Loucy (cell line): ENCODE results near the gene MYL3.

Experiments
- H2AFZ ChIP-seq: fragments of 200-600 bp; sonication (generic); 2 replicates; pipeline ENCODE4 v1.6.0; 2016; ENCODE audit warnings: antibody characterized with exemption, mild to moderate bottlenecking, low read length, moderate library complexity
- H3F3A ChIP-seq: fragments of 200-600 bp; 2 replicates; pipeline ENCODE4 v1.6.0; 2016; ENCODE audit warnings: antibody characterized with exemption, low read depth, mild to moderate bottlenecking
- H3K27me3 ChIP-seq: fragments of 200-600 bp; sonication (generic); 2 replicates; pipeline ENCODE4 v1.6.1; 2014; ENCODE audit warnings: low read length, mild to moderate bottlenecking; ENCODE audit not compliant: insufficient read depth, poor library complexity, severe bottlenecking
- H3K36me3 ChIP-seq: fragments of 200-600 bp; sonication (generic); 2 replicates; pipeline ENCODE4 v1.6.1; 2016; ENCODE audit warnings: low read length; ENCODE audit not compliant: insufficient read depth
- H3K4me1 ChIP-seq: fragments of 200-600 bp; sonication (generic); 2 replicates; pipeline ENCODE4 v1.5.1; 2014; ENCODE audit warnings: low read length, mild to moderate bottlenecking; ENCODE audit not compliant: insufficient read depth, poor library complexity, severe bottlenecking
- H3K4me2 ChIP-seq: fragments of 200-600 bp; sonication (generic); 2 replicates; pipeline ENCODE4 v1.6.0; 2014; ENCODE audit warnings: antibody characterized with exemption, low read length, low read depth, mild to moderate bottlenecking; ENCODE audit not compliant: poor library complexity, severe bottlenecking
- H3K4me3 ChIP-seq: fragments of 200-600 bp; sonication (generic); 2 replicates; pipeline ENCODE4 v1.5.1; 2014; ENCODE audit warnings: low read length, mild to moderate bottlenecking, mixed read lengths; ENCODE audit not compliant: poor library complexity, severe bottlenecking
- H3K79me2 ChIP-seq: fragments of 200-600 bp; sonication (generic); 2 replicates; pipeline ENCODE4 v1.6.1; 2014; ENCODE audit warnings: low read length; ENCODE audit not compliant: insufficient read depth
- H3K9ac ChIP-seq: fragments of 200-600 bp; sonication (generic); 2 replicates; pipeline ENCODE4 v1.6.0; 2014; ENCODE audit warnings: mild to moderate bottlenecking, low read depth, low read length, moderate library complexity; ENCODE audit not compliant: poor library complexity, severe bottlenecking
- H3K9me2 ChIP-seq: fragments of 200-600 bp; sonication (generic); replicated peaks from 2 replicates; pipeline ENCODE4 v1.6.1; 2016; ENCODE audit warnings: low read depth, low read length, mixed read lengths
- H3K9me3 ChIP-seq: fragments of 200-600 bp; sonication (generic); 2 replicates; pipeline ENCODE4 v1.6.1; 2014; ENCODE audit warnings: mild to moderate bottlenecking, antibody characterized with exemption, low read length, low read depth; ENCODE audit not compliant: insufficient read depth
- H4K20me1 ChIP-seq: fragments of 200-600 bp; sonication (generic); 2 replicates; pipeline ENCODE4 v1.6.0; 2014; ENCODE audit warnings: antibody characterized with exemption, low read length, mild to moderate bottlenecking; ENCODE audit not compliant: insufficient read depth, poor library complexity, severe bottlenecking
- EZH2phosphoT487 ChIP-seq: fragments of 200-600 bp; IDR thresholded peaks from 2 replicates; pipeline ENCODE4 v1.6.1; 2018; ENCODE audit warnings: antibody characterized with exemption, mild to moderate bottlenecking, moderate library complexity, borderline replicate concordance
- TF ChIP-seq, protein P1 (sequence below): fragments of 200-600 bp; sonication (generic); conservative IDR thresholded peaks from 2 replicates; pipeline ENCODE4 v1.5.1; 2014; ENCODE audit warnings: mild to moderate bottlenecking, antibody characterized with exemption, low read length

The MYL3 gene

DNA sequence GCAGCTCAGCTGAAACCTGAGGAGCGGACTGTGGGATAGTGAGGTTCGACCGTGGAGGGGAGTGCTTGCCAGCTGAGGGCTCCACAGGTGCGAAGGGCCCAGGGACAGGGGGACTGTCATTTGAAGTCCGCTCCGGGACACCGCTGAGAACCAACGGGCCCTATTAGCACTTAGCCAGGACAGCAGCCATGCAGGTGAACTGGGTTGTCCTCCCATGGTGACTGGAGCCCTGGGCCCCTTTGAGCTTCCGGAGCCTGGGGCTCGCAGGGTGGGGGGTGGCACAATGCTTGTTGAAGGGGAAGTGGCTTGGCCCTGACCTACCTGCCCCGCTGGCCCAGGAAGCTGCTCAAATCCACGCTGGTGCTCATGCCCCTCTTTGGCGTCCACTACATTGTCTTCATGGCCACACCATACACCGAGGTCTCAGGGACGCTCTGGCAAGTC lies 39.0 kb upstream of the MYL3 start:
- no peak for TF ChIP-seq EZH2phosphoT487
- TF ChIP-seq, protein P1, sequence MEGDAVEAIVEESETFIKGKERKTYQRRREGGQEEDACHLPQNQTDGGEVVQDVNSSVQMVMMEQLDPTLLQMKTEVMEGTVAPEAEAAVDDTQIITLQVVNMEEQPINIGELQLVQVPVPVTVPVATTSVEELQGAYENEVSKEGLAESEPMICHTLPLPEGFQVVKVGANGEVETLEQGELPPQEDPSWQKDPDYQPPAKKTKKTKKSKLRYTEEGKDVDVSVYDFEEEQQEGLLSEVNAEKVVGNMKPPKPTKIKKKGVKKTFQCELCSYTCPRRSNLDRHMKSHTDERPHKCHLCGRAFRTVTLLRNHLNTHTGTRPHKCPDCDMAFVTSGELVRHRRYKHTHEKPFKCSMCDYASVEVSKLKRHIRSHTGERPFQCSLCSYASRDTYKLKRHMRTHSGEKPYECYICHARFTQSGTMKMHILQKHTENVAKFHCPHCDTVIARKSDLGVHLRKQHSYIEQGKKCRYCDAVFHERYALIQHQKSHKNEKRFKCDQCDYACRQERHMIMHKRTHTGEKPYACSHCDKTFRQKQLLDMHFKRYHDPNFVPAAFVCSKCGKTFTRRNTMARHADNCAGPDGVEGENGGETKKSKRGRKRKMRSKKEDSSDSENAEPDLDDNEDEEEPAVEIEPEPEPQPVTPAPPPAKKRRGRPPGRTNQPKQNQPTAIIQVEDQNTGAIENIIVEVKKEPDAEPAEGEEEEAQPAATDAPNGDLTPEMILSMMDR = no peak
- no peak overlapping the region for H3K4me3 ChIP-seq
- H3K9me2 ChIP-seq = no peaks in the 10 kb centered on the region
- no peaks in the 10 kb centered on the region for H4K20me1 ChIP-seq
- H2AFZ ChIP-seq = no peak overlapping the region
- no peaks in the 10 kb centered on the region for H3K27me3 ChIP-seq
- no peaks in the 10 kb centered on the region for H3K9me3 ChIP-seq
- H3K9ac ChIP-seq = no peak overlapping the region
- H3K4me2 ChIP-seq = no peak overlapping the region
- no peaks in the 10 kb centered on the region for H3K79me2 ChIP-seq
- no peaks in the 10 kb centered on the region for H3F3A ChIP-seq
- H3K36me3 ChIP-seq = no peaks in the 10 kb centered on the region
- H3K4me1 ChIP-seq = no peaks in the 10 kb centered on the region

DNA sequence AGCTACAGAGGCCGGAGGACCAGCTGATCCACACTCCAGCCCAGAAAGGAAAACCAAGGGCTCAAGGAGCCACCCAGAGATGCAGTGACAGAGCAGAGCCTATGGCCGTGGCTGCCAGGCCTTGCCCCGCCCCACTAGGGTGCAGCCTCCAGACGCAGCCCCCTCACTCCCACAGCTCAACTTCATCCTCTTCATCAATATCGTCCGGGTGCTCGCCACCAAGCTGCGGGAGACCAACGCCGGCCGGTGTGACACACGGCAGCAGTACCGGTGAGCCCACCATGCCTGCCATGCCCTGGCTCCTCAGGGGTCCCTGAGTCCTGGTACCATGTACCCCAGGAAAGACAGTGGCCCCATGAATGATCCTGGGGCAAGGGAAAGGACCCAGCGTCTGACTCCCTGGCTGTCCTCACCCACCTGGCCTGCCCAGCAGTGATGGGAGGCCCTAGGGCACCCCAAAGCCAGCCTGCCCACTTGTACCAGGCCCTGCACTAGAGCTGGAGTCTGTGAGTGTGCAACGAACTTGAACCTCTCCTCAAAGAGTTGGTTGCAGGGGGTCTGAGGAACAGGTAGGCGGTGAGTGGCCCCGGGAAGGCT lies 38.4 kb upstream of the MYL3 start:
- Histone ChIP-seq H3K36me3 (no peaks in the 10 kb centered on the region), H4K20me1 (no peaks in the 10 kb centered on the region), H3K9ac (no peak overlapping the region), H3F3A (no peaks in the 10 kb centered on the region), H3K4me3 (no peak overlapping the region), H3K9me3 (no peaks in the 10 kb centered on the region), H2AFZ (no peak overlapping the region), H3K79me2 (no peaks in the 10 kb centered on the region), H3K4me2 (no peak overlapping the region), H3K27me3 (no peaks in the 10 kb centered on the region), H3K4me1 (no peaks in the 10 kb centered on the region), H3K9me2 (no peaks in the 10 kb centered on the region)
- no peak for TF ChIP-seq EZH2phosphoT487
- TF ChIP-seq, protein P1 = no peak

DNA sequence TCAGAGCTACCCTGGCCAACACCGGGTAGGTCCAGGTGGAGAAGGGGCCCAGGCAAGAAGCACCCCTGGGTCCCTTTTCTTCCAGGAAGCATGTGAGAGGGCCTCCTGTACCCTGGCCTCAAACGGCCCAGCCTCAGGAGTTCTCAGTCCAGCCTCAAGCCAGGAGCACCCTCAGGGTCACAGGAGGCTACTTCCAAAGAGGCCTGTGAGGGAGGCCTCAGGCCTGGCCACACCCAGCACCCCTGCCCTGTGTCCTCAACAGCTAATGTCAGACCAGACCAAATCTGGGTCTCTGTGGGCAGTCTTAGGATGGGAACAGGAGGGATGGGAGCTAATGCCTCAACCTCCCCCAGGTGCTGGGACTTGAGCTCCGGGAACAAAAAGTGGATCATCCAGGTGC lies 37.8 kb upstream of the MYL3 start:
- Histone ChIP-seq H3K4me2 (no peak overlapping the region), H3K9me3 (no peaks in the 10 kb centered on the region), H3K4me1 (no peaks in the 10 kb centered on the region), H4K20me1 (no peaks in the 10 kb centered on the region), H3K36me3 (no peaks in the 10 kb centered on the region), H3K9ac (no peak overlapping the region), H3K4me3 (no peak overlapping the region), H3K79me2 (no peaks in the 10 kb centered on the region), H2AFZ (no peak overlapping the region), H3K27me3 (no peaks in the 10 kb centered on the region), H3K9me2 (no peaks in the 10 kb centered on the region), H3F3A (no peaks in the 10 kb centered on the region)
- TF ChIP-seq, protein P1 = no peak
- TF ChIP-seq EZH2phosphoT487 = no peak
